Measurements from ENCODE around the gene GAS7.

GAS7 gene

DNA sequence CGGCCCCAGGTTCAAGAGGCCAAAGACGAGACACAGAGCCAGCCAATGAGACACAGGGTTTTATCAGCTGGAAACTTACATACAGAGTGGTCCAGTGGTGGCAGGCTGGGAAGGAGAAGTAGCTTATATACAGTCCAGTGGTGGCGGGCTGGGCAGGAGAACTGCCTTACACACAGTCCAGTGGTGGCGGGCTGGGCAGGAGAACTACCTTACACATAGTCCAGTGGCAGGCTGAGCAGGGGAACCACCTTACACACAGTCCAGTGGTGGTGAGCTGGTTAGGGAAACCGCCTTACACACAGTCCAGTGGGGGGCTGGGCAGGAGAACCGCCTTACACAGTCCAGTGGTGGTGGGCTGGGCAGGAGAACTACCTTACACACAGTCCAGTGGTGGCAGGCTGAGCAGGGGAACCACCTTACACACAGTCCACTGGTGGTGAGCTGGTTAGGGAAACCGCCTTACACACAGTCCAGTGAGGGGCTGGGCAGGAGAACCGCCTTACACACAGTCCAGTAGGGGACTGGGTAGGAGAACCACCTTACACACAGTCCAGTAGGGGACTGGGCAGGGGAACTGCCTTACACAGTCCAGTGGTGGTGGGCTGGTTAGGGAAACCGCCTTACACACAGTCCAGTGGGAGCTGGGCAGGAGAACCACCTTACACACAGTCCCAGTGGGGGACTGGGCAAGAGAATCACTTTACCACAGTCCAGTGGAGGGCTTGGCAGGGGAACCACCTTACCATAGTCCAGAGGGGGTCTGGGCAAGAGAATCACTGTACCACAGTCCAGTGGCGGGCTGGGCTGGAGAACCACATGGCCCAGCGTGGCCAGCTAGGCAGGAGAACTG lies 90.9 kb downstream of the GAS7 start:
- no peak for DNase-seq

- DNase-seq, result no peak
These were observed 92.3 kb downstream of the GAS7 start for GRCh38 chr17:10106067-10106466.

DNA sequence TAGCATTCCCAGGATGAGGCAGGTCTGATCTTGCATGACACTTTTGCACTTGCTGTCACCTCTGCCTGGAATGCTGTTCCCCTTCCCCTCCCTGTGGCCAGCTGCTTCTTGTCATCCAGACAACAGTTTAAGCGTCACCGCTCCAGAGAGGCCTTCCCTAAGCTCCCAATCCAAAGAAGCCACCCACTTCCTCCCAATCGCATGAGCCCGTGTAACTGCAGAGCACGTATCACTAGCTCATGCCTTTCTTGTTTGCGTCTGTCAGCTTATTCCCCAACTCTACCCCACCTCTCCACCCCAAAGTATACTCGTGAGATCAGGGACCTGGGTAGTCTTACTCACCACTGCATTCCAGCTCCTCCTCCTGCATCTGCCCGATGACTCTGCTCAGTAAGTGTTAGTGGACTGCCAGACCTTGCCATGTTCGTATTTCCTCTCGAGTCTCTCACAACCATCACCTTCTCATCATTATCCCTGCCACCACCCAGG lies 92.8 kb downstream of the GAS7 start:
- peak; percentile 50 for DNase-seq

- DNase-seq, result no peak
These were observed 94.7 kb downstream of the GAS7 start for GRCh38 chr17:10103712-10104111.

DNA sequence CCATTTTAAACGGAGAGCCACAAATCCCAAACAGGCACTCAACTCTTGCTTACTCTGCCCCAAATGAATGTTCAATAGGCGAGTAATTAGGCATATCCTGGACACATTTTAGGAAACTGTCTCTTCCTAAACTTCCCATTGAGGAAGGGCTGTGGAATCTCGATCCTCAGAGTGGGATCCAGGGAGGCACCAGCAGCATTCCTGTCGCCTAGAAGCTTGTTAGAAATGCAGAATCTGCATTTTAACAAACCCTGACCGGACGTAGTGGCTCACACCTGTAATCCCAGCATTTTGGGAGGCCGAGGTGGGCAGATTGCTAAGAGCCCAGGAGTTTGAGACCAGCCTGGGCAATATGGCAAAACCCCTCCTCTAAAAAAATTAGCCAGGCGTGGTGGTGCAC lies 95.6 kb downstream of the GAS7 start:
- DNase-seq, result no peak

- DNase-seq, result peak; percentile 70
These were observed 99.3 kb downstream of the GAS7 start for GRCh38 chr17:10099051-10099571.

GRCh38 chr17:10096596-10096995 lies 101.8 kb downstream of the GAS7 start:
- DNase-seq, result no peak

GRCh38 chr17:10095295-10095694 lies 103.1 kb downstream of the GAS7 start:
- peak; percentile 69 for DNase-seq

GRCh38 chr17:10094797-10095196 lies 103.6 kb downstream of the GAS7 start:
- no peak for DNase-seq

GRCh38 chr17:10092595-10092994 lies 105.8 kb downstream of the GAS7 start:
- no peak for DNase-seq

- no peak for DNase-seq
These were observed 107.4 kb downstream of the GAS7 start for GRCh38 chr17:10091046-10091445.

DNA sequence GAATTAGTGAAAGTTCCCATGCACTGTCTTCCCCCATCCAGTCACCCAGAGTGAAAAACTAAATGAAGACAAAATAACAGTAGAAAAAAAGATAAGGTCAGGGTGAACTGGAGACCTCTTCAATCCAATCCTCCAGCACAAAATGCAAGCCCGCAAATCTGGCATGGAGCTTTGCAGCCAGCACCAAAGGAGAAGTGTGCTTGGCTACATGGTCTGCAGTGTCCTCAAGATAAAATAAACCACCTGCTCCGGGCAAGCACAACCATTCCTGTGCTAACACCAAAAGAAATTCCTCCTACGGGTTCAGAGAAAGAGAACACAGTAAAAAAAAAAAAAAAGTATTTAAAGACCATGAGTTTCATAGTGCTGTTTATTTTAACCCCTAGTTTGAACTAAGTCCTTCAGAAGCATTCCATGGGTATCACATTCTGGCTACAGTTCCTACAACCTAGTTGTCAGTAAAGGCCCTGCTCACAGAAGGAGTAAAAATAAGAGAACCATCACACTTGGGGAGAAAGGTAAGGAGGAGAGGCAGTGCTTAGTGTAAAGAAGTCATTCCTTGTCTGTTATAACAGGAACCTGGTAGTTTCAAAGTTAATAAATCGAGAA lies 109.1 kb downstream of the GAS7 start:
- DNase-seq, result no peak

DNA sequence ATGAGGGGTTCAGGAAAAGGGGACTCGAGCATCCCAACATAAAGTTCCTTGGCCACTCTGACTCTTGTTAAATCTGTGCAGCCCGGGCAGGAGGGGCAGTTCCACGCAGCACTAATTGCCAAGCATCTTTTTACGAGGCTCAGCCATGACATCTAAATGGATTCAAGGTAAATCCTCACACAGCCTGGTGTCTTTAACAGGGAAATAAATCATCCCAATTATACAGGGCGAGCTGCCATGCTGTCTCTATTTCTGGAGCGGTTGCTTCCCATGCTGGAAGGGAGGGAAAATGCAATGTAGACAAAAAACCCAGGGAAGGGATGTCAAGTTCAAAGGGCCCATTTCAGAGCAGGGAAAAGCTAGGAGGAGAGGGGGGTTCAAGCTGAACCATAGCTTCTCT lies 110.0 kb downstream of the GAS7 start:
- no peak for DNase-seq

GRCh38 chr17:10087355-10087754 lies 111.1 kb downstream of the GAS7 start:
- no peak for DNase-seq

GRCh38 chr17:10083864-10084263 lies 114.5 kb downstream of the GAS7 start:
- DNase-seq, result no peak

GRCh38 chr17:10082795-10083194 lies 115.6 kb downstream of the GAS7 start:
- no peak for DNase-seq

DNA sequence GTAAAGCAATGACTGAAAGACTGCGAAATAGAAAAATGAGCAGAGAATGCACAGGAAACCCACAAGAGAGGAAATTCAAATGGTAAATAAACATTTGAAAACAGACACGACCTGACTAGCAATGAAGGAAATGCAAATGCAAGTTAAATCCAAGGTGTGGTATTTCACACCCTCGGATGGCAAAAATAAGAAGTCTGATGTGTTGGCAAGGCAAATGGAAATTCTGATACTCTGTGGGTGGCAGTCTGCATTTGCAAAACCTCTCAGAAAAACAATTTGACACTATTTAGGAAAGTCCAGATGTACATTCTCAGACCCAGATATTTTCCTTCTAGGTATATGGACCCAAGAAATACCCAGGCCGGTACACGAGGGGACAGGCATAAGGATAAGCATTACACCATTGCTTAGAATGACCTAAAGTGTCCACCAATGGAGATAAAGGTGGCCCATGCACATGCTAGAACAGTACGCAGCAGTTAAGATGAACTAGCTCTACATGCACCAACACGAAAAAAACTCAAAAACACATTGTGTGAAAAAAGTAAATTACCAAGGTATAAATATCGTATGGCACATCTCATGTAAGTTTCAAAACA lies 116.7 kb downstream of the GAS7 start:
- no peak for DNase-seq

GRCh38 chr17:10077561-10078299 lies 120.7 kb downstream of the GAS7 start:
- no peak for DNase-seq

DNA sequence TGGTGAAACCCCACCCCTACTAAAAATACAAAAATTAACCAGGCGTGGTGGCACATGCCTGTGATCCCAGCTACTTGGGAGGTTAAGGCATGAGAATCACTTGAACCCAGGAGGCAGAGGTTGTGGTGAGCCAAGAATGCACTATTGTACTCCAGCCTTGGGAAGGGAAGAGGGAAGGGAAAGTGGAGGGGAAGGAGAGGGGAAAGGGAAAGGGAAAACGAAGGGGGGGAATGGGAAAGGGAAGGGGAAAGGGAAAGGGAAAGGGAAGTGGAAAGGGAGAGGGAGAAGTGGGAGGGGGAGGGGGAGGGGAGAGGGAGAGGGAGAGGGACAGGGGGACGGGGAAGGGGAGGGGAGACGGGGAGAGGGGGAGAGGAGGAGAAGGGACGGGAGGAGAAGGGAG lies 122.5 kb downstream of the GAS7 start:
- no peak for DNase-seq

GRCh38 chr17:10073941-10074340 lies 124.5 kb downstream of the GAS7 start:
- no peak for DNase-seq

DNA sequence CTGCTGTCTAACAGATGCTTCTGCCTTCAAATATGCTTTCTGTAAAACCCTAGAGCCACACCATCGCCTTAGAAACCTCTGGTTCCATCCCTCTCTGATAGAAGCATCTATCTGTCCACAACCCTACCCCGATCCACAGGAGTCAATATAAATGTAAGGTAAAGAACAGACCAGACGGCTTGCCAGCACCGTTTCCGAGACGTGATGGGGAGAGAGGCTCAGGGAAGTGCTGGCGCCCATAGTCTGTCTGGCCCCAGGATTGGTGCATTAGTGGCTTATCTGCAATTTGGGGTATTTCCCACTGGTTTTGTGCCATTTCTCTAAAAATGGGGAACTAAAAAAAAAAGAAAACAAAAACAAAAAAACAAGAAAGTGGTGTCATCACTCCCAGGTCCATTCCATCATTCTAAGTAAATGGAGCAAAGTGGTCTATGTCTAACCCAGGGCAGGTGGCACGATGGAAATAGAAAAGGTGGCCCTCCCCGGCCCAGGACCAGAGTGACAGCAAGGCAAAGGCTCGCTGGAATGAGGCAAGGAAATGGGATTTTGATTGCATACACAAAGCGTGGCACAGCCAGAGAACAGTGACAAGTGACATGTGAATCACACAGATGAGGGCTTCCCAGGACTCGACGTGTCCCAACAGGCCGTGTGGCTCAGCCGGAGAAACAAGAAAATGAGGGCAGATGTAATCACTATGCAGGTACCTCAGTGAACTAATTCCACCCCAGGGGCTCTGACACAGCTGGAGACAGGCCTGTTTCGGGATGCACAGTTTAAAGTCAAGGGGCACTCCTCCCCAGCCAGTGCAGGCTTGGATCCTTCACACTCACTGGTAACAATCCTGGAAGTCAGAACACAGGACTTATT lies 125.6 kb downstream of the GAS7 start:
- no peak for DNase-seq

DNA sequence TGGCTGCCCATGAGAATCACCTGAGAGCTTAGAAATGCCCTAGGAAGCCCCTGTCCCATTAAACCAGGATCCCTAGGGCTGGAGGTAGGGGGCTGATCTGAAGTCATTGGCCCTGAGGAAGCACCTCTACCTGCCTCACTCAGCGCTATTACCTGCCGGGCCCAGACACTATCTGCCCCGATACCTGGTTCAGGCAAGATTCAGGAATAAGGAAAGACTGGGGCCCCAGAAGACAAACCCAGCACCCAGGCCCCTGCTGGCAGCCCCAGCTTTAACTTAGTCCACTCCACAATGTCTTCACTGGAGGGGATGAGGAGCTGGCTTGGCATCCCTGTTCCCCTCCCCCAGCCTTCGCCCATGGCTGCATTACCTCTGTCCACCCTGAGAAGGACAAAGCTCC lies 126.3 kb downstream of the GAS7 start:
- no peak for DNase-seq

Data from fibroblast of skin of back (primary cell).